ENCODE measurements around the gene IL20. TPM values are rescaled to one million over a fixed set of nuclear protein-coding genes. Genes with fewer than 3 reads are reported as not detected.

Gene IL20
- total and polyA plus RNA-seq, 10 of the 15 experiments (the other 5 are each of a cell fraction or from before 2014, with no cell fraction given): 0.08 to 0.13 TPM; not detected in 8

- SMC1A ChIA-PET (ENCODE audit: uncharacterized antibody, unreplicated experiment): interaction anchor here (1.3 to 2.3 kb wide), 2 partner anchors 11 to 20 kb away, joined by 8 to 10 read pairs; no protein-coding TSS in a partner anchor
- in situ Hi-C loops (cut with MboI): no loop called here
- DNase-seq (ENCODE audit: low read depth, low spot score): no peak
- Histone ChIP-seq H3K27ac (ENCODE audit: control insufficient read depth, insufficient read depth) (no peak overlapping the region), H3K9me3 (replicated peaks; ENCODE audit: control insufficient read depth, insufficient read depth, low read length) (peaks cover 3% of the 10 kb centered on the region; the same call in 1 of the 3 replicates), H4K20me1 (ENCODE audit: control insufficient read depth, insufficient read depth) (no peaks in the 10 kb centered on the region), H3K79me2 (ENCODE audit: control insufficient read depth, insufficient read depth, low read length) (no peaks in the 10 kb centered on the region), H3K36me3 (ENCODE audit: control insufficient read depth in 2 of 2, insufficient read depth in 2 of 2, low read length in 1 of 2) (no peaks in the 10 kb centered on the region), H3K4me3 (no peak overlapping the region), H3K27me3 (replicated peaks in 1 of 2; ENCODE audit: control insufficient read depth in 2 of 2, insufficient read depth in 2 of 2, low read length in 1 of 2) (no peaks in the 10 kb centered on the region), H3K9ac (ENCODE audit: control insufficient read depth, insufficient read depth, low read length) (no peak overlapping the region), H3K4me2 (ENCODE audit: control insufficient read depth, insufficient read depth) (no peak overlapping the region), H2AFZ (ENCODE audit: control insufficient read depth, low read depth, low read length) (no peak overlapping the region), H3K4me1 (ENCODE audit: control insufficient read depth, insufficient read depth, low read length) (no peaks in the 10 kb centered on the region)
- BruUV-seq (replicated peaks): no TSS peak
- no peak for FAIRE-seq
- RAD21 ChIA-PET (ENCODE audit: unreplicated experiment): no interaction called here
- TF ChIP-seq STAT3 (IDR thresholded peaks at IDR 0.05; ENCODE audit: low read depth, low read length) (no peak), EP300 (IDR thresholded peaks at IDR 0.05; ENCODE audit: borderline replicate concordance in 1 of 2, control insufficient read depth in 1 of 2, low read depth in 2 of 2, low read length in 2 of 2) (no peak), ZBTB4 (CRISPR knock-in tag; IDR thresholded peaks at IDR 0.05) (no peak), BCL3 (IDR thresholded peaks at IDR 0.05; ENCODE audit: borderline replicate concordance, insufficient read depth, low read depth, low read length, poor library complexity, severe bottlenecking) (no peak), DPF2 (IDR thresholded peaks at IDR 0.05) (no peak), GATAD2B (conservative IDR thresholded peaks at IDR 0.05; ENCODE audit: low read depth) (no peak), POU2F2 (IDR thresholded peaks at IDR 0.05; ENCODE audit: borderline replicate concordance, low read depth, low read length) (no peak)
- intact Hi-C loops (cut with micrococcal nuclease; ENCODE audit: unreplicated experiment): no loop called here
- POLR2A ChIA-PET: no interaction called here
- ATAC-seq: no peak
- WGBS (ENCODE audit: insufficient coverage, insufficient replicate concordance, low lambda C conversion rate, missing lambda C conversion rate): 49% methylated on average over 3 of the region's 3 CpGs
- CTCF ChIA-PET: interaction anchor here (0.9 to 4.2 kb wide), 8 partner anchors 10 to 210 kb away, joined by 3 to 29 read pairs (median 4); no protein-coding TSS in a partner anchor
Observed at GRCh38 chr1:206873603-206874188, 8.3 kb downstream of the IL20 start.

Measured in GM12878 (cell line).